NCI-H2227 (cell line): ENCODE data around the gene MARK4.
"Not testable (repeated sequence)": the region's sequence is repeated elsewhere in the genome, so short reads cannot be mapped to it uniquely, and the experiment has no call there.

ENCODE experiments used
- DNase-seq: peaks from one replicate; lab custom pipeline; 2025; ENCODE audit not compliant: unreplicated experiment; lab: John Stamatoyannopoulos, UW

MARK4 gene

DNA sequence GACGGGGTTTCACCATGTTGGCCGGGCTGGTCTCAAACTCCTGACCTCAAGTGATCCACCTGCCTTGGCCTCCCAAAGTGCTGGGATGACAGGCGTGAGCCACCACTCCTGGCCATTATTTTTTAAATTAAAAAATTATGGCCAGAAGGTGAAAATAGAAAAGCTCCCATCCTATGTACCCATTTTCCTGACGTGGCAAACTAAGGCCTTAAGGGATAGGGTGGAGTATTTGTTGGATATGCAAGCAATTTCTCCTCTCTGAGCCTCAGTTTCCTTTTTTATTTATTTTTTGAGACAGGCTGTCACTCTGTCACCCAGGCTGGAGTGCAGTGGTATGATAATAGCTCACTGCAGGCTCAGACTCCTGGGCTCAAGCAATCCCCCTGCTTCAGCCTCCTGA is 83.8 kb downstream of the MARK4 start:
- DNase-seq, result not testable (repeated sequence)

DNA sequence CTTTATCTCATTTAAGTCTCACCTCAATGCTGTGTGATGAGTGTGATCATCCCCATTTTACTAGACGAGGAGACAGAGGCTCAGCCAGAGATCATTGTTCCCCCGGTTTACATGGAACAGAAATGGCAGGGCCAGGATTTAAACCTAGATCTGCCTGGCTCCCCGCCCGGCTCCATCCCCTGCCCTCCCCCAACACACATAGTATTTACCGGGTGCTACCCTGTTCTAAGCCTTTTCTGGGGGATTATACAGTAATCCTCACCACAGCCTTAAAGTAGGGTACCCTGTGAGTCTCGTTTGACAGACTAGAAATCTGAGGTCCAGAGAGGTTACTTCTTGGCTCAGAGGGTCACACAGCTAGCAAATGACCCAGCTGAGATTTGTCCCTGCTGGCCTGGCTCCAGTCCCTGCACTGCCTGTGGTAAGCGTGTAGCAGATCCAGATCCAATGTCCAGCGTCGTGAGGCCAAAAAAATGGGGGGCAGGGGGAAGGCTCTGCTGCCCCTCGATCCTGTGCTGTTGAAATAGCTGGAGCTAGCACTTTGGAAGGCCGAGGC is 85.7 kb downstream of the MARK4 start:
- no peak for DNase-seq

DNA sequence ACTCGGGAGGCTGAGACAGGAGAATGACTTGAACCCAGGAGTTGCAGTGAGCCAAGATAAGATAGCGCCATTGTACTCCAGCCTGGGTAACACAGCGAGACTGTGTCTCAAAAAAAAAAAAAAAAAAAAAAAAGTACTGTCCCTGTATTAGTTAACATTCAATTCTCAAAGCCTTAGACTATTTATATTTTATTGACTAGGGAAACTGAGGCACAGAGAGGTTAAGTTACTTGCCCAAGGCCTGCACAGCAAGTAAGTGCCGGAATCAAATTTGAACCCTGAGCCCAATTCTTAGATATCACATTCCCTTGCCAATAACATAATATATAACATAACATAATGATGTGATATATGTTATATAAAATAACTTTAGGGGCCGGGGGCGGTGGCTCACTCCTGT is 88.6 kb downstream of the MARK4 start:
- no peak for DNase-seq

DNA sequence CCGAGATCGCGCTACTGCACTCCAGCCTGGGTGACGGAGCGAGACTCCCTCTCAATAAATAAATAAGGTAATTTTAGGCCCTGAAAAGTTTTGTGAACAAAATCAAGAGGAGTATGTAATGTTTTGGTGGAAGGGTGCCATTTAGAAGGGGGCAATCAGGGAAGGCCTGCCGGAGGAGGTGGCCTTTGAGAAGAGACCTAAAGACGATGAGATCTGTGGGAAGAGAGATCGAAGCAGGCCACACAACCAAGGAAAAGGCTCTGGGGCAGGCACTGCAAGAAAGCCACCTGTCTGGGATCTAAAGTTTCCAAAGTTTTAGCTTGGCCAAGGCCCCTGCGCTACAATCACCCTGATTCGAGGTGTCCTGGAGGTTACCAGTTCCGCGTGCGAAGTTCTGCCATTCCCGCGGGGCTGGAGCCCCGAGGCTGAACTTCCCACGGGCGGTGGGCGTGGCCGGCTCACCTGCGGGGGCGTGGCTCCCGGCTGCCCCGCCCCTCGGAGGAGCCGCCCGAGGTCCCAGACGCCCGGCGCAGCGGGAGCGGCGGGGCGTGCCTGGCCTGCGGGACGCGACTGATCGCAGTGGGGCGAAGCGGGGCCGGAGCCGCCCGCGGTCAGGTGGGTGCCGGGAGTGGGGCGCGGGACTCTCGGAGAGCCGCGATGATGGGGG is 89.3 kb downstream of the MARK4 start, which contains the start of gene KLC3:
Gene KLC3 (plus strand): TSS at position 519 of the 667 bp plus-strand sequence. CDS start 4,792 bp downstream, outside the sequence.
- DNase-seq, result peak; percentile 24

DNA sequence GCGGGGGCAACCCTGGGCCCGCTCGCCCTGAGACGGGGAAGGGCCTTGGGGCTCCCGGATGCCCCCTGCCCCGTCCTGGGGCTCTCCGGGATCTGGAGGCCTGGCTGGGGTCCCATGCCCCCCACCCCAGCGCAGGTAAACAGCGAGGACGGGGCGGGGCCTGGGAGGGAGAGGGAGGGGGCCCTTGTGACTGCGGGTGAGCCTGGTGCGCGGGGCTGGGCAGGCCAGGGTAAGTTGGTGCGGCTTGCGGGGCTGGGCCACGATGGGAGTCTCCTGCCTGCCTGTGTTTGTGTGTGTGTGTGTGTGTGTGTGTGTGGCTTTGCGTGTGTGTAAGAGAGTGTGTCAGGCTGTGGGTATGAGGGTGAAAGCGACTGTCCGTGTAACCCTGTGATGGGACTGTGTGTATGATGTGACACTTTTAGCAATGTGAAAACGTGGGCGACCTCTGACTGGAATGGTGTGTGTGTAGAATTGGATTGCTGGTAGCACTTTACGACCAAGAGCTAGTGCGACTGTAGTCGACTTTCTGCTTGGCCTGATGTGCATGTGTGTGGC is 89.9 kb downstream of the MARK4 start:
- DNase-seq, result no peak

DNA sequence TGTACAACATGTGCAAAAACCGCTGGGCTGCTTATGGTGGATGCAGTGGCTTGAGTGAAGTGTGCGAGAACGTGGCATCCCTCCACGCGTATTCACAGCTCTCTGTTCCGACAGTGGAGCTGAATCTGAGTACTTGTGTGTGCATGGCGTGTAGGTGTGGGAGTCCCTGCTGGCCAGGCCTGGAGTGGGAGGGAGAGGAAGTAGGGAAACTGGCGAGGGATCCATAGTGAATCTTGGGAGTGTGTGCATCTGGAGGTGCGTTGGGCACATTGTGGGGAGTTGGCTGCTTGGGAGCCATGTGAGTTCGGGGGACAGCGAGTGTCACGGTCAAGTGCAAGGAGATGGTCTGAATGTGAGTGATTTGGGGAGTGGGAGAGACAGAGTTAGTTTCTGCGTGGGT is 91.8 kb downstream of the MARK4 start:
- DNase-seq, result no peak

DNA sequence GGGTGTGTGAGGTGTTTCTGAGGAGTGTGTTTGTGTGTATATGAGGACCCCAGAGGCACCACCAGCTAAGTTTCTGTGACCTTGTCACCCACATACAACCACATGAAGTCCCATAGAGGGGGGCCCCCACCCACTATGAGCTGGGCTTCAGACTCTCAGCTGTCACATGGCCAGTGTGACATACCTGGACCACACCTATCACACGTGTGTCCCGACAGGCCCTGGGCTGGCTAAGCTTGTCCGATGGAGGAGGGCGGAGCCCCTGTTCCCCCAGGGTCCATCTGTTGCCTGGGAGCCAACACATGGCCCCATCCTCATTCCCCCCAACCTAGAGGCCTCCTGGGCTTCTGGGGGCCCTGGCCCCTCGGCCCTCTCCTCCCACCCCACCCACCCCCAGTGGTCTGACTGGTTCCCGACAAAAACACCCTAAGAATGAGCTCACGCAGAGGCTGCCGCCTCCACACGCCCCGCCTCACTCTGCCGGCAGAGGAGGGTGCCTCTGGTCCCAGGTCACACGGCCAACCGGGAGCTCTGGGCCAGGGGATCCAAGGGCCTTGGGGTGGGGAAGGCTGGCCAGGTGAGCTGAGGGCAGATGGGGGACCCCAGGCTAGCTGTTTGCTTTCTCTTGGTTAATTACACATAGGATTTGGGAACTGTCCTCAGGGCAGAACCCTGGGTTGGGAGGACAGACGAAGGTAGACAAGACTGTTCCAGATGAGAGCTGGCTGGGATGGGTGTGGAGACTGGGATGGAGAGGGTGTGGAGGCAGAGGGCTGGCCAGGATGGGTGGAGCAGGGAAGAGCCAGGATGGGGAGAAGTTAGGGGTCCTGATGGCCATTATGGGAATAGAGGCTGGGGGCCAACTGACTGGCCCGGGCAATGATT is 93.8 kb downstream of the MARK4 start:
- DNase-seq, result no peak

DNA sequence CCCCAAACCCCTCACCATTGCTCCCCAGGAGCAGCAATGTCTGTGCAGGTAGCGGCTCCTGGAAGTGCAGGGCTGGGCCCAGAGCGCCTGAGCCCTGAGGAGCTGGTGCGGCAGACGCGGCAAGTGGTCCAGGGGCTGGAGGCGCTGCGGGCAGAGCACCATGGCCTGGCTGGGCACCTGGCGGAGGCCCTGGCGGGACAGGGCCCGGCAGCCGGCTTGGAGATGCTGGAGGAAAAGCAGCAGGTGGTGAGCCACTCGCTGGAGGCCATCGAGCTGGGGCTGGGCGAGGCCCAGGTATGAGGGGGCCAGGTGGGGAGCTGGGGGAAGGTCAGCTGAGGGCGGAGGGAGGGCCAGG is 94.4 kb downstream of the MARK4 start:
- DNase-seq, result no peak

DNA sequence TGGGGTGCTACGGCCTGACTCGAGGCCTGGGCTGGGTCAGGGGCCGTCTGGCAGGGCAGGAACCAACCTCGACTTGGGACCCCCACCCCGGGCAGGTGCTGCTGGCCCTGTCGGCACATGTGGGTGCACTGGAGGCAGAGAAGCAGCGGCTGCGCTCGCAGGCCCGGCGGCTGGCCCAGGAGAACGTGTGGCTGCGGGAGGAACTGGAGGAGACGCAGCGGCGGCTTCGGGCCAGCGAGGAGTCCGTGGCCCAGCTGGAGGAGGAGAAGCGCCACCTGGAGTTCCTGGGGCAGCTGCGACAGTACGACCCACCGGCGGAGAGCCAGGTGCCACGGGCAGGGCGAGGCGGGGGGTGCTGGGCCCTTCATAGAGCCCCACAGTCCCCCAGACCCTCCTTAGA is 95.4 kb downstream of the MARK4 start:
- DNase-seq, result no peak

DNA sequence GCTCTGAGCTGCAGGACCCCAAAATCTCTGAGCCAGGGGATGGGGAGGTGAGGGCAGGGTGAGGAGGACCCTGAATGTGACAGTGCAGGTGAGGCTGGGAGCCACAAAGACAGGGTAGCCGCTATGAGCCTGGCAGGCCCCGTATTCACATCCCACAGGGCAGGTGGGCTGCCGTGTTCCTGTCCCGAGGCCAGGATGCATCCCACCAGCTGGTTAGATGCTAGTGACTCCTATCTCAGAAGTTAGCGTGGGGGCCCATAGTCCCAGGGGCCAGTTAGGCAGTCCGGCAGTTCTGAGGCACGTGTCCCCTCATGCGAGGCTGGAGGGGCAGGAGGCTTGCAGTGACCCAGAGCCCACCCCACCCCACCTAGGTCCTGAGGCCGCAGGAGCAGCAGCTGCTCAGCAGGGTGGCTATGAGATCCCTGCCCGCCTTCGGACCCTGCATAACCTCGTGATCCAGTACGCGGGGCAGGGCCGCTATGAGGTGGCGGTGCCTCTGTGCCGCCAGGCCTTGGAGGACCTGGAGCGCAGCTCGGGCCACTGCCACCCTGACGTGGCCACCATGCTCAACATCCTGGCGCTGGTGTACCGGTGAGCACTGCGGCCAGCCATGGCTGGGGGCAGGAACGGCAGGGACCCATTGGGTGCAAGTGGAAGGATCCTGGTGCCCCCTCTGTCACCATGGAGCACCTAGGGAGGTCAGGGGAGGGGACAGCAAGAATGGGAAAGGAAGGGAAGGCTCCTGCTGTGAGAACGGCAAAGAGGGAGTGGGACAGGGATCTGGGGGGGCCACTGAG is 96.7 kb downstream of the MARK4 start:
- no peak for DNase-seq

DNA sequence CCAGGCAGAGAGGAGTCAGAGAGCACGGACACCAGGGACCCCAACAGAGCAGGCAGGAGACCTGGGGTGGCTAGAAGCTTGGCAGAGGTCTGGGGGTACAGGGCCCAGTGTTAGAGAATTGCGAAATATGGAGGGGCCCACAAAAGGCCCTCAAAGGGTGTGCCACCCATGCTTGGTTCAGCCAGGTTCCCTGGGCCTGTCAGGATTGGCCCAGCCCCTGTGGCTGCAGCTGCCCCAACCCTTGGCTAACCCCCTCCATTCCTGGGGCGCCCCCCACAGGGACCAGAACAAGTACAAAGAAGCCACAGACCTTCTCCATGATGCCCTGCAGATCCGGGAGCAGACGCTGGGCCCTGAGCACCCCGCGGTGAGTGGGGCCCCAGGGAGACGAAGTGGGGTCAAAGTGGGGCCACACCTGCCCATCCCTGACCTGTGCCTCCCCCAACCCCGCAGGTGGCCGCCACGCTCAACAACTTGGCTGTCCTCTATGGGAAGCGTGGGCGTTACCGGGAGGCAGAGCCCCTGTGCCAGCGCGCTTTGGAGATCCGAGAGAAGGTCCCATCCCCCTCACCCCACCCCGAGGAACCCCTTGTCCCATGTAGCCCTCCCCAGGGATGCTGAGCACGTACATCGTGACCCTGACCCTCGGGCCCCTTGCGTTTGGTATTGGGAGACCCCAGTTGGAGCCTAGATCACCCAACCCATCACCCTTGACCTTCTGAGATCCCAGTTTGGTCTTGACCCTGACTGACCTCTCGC is 97.5 kb downstream of the MARK4 start:
- no peak for DNase-seq

DNA sequence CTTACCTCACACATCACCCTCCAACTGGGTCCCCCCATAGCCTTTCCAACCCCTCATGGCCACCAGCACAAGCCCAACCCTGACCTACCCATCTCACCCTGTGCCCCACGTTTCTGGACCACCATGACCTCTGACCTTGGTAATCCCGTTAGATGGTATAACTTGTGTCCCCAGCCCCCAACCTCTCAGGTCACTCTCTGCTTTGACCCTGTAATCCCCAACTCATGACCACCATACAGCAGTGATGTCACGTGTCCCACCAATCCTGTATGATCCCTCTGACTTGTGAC is 98.0 kb downstream of the MARK4 start:
- DNase-seq, result no peak

DNA sequence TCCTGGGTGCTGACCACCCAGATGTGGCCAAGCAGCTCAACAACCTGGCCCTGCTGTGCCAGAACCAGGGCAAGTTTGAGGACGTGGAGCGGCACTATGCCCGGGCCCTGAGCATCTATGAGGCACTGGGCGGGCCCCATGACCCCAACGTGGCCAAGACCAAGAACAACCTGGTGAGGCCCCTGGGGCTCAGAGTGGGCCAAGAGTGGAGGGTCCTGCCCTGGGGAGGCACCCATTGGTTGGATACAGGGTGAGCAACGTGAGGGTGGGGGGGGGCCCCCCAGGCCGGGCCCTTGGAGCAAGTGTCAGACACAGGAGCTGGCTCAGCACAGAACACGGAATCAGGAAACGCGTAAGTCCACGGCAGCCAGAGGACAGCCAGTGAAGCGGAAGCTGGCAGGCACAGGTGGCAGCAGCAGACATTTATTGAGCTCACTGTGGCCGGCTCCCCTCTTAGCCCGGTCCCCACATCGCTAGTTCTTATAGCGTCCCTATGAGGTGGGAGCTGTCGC is 98.4 kb downstream of the MARK4 start:
- no peak for DNase-seq

DNA sequence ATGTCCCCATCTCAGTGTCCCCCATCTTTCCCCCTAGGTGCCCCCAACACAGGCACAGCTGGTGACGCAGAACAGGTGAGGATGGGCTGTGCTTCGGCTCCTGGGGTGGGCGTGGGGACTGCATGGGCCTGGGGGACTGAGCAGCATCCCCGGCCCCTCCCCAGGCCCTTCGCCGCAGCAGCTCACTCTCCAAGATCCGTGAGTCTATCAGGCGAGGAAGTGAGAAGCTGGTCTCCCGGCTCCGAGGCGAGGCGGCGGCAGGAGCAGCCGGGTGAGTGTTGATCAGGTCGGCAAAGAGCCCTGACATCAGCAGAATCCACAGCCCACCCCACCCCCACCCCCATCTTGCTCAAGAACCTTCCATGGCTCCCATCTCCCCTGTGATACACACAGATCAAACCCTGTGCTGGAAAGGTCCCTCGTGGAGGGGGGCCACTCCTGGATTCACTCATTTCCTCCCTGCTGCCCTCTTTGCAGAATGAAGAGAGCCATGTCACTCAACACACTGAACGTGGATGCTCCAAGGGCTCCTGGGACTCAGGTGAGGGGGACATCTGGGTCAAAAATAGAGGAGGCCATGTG is 99.5 kb downstream of the MARK4 start:
- no peak for DNase-seq

DNA sequence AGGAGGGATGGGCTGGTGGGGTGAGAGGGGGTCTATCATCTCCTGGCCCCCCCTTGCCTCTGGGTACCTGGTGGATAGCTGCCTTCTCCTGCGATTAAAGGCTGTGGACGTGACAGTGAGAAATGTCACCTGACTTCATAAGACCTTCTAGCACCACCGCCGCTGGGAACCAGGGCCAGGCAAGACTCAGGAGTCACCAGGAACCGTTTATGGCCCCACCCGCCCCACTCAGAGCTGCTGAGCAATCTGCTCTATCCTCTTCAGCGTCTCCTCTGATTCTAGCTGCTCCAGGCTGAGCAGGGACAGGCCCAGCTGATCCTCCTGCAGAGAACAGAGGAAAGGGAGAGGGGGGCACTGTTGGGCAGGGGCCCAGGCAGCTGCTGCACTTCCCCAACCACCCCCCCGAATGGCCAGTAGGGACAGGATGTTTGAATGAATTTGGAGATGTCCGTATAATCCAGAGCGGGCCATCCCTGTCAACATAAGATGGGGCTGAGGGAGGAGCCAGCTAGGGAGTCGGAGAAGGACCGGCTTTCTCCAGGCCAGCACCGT is 100.4 kb downstream of the MARK4 start:
- no peak for DNase-seq

DNA sequence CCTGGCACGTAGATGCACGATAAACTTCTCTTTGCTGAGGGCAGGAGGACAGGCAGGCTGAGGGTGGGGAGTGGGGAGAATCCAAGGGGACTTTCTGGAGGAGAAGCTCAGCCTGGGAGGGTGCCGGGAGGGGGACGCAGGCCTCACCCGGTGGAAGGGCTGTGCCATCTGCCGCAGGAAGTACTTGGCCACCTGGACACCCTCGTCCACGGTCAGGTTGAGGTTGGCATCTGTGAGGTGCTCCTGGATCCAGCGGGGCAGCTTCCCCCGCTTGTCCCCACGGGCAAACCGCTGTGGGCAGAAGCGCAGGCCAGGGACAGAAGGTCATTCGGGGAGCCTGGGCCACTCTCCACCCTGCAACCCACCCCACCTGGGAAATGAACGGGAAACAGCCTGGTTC is 101.0 kb downstream of the MARK4 start:
- DNase-seq, result no peak

DNA sequence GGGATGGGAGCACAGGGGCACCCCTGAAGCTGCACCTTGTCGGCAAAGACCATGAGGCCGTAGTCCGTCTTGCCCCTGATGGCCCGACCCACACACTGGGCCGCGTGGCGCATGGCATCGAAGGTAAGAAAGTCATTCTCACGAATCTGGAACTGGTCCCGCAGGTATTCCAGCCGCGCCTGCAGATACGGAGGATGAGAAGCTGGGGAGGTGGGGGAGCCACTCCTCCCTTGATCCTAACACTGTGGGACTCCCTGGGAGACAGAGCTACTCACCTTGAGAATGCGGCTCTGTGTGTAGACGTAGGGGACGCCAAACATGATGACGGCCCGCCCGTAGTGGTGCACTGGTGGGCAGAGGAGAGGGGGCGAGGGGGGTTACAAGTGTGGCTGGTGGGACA is 101.4 kb downstream of the MARK4 start:
- no peak for DNase-seq

DNA sequence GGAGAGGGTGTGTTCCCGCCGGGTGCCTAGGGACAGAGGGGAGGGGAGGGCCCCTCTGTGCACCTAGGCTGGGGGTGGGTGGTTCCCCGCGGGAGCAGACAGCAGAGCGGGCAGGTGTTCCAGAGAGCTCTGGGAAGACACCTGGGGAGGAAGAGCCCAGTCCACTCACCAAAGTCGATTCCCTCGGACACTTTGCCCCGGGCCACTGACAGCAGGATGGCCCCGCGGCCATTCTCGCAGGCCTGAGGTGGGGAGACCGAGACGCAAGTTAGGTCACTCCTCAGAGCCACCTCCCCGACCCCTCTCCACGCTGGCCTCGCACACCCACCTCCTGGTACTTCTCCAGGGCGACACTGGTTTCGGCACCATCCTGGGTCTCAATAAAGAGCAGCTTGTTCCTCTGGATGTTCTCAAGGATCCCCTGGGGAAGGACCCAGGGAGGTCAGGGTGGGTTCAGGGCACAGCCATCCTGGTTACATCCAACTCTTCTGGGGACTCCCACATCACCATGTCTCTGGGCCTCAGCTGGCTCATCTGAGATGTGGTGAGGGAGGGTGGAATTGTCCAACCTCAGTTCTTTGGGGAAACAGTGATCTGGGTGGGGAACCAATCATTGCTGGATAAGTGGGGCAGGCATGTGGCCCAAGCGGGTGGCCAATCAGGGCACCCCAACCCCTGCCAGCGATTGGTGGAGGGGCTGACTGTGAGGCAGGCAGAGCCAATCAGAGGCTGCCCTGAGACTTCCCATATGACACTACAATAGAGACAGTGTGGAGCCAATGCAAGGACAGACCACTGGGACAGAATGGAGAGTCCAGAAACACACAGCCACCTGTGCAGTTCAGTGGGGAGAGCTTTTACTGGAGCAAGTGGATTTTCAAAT is 102.1 kb downstream of the MARK4 start:
- no peak for DNase-seq
